Non-pigmented ciliary epithelial cell (primary cell): ENCODE measurements around the gene SERPINA5.
"Not testable (repeated sequence)": the region's sequence is repeated elsewhere in the genome, so short reads cannot be mapped to it uniquely, and the experiment has no call there.

ENCODE experiments used
- DNase-seq: peaks from one replicate; pipeline ENCODE4 v3.0.0-alpha.2; 2010; ENCODE audit warnings: low read depth

Gene SERPINA5

DNA sequence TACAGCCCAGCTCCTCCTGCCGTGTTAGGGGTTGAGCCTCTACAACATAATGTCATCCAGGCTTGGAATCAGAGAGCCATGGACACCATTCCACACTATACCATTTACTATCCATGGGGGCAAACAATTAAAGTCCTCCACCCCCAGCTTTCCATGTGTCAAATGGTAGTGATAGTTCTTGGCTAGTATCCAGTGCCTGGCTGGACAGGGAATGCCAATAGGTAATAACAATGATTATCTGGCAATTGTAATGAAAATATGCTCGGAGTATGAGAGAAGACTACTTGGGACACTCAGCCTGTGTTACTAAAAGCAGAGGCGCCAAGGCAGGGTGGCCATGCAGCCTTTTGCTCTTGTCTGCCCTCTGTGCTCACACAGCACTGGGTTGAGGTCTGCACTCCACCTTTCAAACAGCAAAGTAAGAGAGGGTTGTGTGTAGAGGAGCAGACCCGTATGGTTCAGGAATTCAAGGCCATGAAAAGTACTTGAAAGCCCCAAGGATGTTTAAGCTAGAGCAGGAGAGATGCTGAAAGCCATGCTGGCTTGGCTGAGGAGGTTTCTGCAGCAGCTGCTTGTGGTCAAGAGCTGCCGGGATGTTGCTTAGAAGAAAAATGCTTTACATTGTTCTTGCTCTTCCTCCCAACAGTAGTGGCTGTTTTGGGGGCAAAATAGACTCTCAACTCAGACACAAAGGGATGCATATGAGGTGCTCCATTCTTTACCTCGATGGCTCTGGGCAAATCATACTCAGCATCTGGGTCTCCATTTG is 41.6 kb downstream of the SERPINA5 start:
- DNase-seq, result no peak

GRCh38 chr14:94623422-94623809 is 42.2 kb downstream of the SERPINA5 start:
- no peak for DNase-seq

- no peak for DNase-seq
Observed at GRCh38 chr14:94623856-94624499, 42.8 kb downstream of the SERPINA5 start.

GRCh38 chr14:94624537-94625352 is 43.5 kb downstream of the SERPINA5 start:
- DNase-seq, result no peak

GRCh38 chr14:94625353-94625635 is 44.1 kb downstream of the SERPINA5 start:
- DNase-seq, result no peak

GRCh38 chr14:94628578-94628977 is 47.4 kb downstream of the SERPINA5 start:
- no peak for DNase-seq

- DNase-seq, result no peak
Observed at GRCh38 chr14:94630396-94630795, 49.2 kb downstream of the SERPINA5 start.

- DNase-seq, result no peak
Observed at GRCh38 chr14:94631050-94631449, 49.8 kb downstream of the SERPINA5 start.

DNA sequence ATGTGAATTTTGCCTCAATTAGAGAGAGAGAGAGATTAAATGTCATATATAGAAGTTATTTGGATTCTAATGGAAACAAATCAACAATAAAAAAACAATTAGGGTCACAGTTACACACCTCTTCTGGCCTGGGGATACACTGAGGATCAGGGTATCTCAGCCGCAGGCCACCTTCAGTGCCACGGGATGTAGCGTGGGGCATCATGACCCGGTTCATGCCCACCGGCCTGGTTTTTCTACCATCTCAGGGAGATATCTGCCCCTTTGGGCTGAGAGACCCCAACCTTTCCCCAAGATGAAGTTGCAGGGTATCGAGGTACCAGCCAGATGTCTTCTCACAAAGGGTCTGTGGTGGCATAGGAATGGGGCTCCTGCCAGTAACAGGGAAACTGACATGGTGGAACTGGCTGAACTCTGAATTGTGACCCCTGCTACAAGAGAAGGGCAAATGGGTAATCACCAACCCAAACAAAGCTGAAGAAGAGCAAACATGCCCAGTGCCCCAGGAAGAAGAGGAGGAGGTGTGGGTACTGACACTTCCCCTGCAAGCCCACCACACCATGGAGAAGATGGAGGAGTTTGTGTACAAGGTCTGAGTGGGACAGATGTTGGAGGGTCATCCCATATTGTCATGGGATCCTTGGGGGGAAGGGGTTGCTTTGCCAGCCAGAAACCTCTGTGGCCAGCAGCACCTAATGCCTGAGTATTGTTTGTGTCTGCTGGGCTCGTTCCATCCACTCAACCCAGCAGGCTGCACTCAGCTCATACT is 50.5 kb downstream of the SERPINA5 start:
- no peak for DNase-seq

- DNase-seq, result no peak
Observed at GRCh38 chr14:94632305-94632590, 51.0 kb downstream of the SERPINA5 start.

- DNase-seq, result no peak
Observed at GRCh38 chr14:94633121-94633520, 51.9 kb downstream of the SERPINA5 start.

- DNase-seq, result no peak
Observed at GRCh38 chr14:94635154-94635553, 53.9 kb downstream of the SERPINA5 start.

DNA sequence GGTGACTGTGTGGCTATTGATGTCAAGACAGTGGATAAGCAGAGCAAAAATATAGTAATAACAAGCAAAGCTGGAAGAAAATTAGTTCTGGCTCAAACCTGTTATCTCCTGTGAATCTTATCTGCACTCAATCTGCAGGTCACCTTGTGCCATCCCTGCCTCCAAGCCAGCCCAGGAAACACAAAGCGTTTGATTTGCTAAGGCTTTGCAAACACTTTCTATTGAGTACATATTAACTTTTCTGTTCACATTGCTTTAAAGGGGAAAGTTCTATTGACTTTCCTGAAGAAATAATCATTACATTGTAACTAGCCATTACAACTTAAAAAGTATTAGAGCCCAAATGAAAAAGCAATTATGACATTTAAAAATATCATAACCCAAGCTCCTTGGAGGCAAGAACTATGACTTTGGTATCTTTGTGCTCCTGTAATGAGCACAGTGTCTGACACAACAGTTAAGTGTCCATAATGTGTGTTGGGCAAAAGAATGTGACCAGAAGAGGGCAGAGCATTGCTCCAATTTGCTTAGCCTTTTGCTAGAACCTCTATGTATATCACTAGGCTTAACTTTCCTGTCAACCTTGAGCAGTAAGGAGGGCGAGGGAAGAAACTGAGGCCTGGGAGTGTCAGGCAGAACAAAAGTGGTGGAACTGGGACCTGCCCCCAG is 55.7 kb downstream of the SERPINA5 start:
- no peak for DNase-seq

- not testable (repeated sequence) for DNase-seq
Observed at GRCh38 chr14:94637814-94638213, 56.6 kb downstream of the SERPINA5 start.

GRCh38 chr14:94638339-94638738 is 57.1 kb downstream of the SERPINA5 start:
- DNase-seq, result no peak

- DNase-seq, result no peak
Observed at GRCh38 chr14:94638961-94639817, 58.0 kb downstream of the SERPINA5 start.

DNA sequence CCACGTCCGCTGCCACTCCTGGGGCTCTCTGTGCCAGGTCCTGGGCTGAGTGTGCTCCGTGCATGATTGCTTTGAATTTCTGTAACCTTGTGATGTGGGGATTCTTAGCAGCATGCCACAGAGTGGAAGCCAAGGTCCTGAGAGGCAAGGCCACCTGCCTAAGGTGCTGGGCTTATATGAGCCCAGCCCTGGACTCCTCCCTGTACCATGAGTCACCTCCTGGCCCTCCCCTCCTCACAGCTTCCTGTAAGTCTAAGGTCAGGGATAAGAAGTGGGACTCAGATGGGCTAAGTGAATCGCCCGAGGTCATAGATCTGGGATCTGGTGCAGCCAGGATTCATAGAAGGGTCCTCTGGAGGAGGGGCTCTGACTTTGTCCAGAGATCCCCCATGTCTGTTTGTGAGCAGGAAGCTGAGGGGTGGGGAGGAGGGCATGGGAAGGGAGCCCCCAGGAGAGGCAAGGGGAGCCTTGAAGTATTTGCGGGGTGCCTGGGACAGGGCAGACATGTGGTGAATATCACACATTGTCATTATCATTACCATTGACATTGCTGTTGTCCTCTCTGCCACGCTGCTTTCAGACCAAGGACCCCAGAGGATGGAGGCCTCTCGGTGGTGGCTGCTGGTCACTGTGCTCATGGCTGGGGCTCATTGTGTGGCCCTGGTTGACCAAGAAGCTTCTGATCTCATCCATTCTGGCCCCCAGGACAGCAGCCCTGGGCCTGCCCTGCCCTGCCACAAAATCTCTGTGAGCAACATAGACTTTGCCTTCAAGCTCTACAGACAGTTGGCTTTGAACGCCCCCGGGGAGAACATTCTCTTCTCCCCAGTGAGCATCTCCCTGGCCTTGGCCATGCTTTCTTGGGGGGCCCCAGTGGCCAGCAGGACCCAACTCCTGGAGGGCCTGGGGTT is 59.8 kb downstream of the SERPINA5 start:
- no peak for DNase-seq

- DNase-seq, result no peak
Observed at GRCh38 chr14:94641632-94641955, 60.4 kb downstream of the SERPINA5 start.
